WERI-Rb-1 (cell line): Measurements from ENCODE around the gene C4orf17.

Experiments used
- DNase-seq: peaks from one replicate; pipeline ENCODE4 v3.0.0-alpha.2; 2020
- H3K27ac ChIP-seq: fragments of 250-450 bp; sonication (Bioruptor Pico); 2 replicates; pipeline ENCODE4 v1.5.1; 2020; ENCODE audit warnings: mild to moderate bottlenecking, moderate library complexity
- H3K27me3 ChIP-seq: fragments of 250-450 bp; sonication (Bioruptor Pico); 2 replicates; pipeline ENCODE4 v1.5.1; 2021; ENCODE audit warnings: mild to moderate bottlenecking, low read depth, moderate library complexity; ENCODE audit not compliant: insufficient read depth, severe bottlenecking
- H3K36me3 ChIP-seq: fragments of 250-450 bp; sonication (Bioruptor Pico); 2 replicates; pipeline ENCODE4 v1.5.1; 2020; ENCODE audit warnings: mild to moderate bottlenecking, moderate library complexity
- H3K4me3 ChIP-seq: 2 replicates; pipeline ENCODE4 v1.5.1; 2011; ENCODE audit warnings: low read depth, mild to moderate bottlenecking, control low read depth, low read length
- H3K9me3 ChIP-seq: fragments of 250-450 bp; sonication (Bioruptor Pico); 2 replicates; pipeline ENCODE4 v1.5.1; 2021; ENCODE audit warnings: mild to moderate bottlenecking, moderate library complexity; ENCODE audit not compliant: severe bottlenecking
- TF ChIP-seq, protein P1 (sequence below): IDR thresholded peaks from 2 replicates; pipeline ENCODE4 v1.5.1; 2011; ENCODE audit warnings: low read depth, mild to moderate bottlenecking, control low read depth, inconsistent platforms, low read length

C4orf17 gene

DNA sequence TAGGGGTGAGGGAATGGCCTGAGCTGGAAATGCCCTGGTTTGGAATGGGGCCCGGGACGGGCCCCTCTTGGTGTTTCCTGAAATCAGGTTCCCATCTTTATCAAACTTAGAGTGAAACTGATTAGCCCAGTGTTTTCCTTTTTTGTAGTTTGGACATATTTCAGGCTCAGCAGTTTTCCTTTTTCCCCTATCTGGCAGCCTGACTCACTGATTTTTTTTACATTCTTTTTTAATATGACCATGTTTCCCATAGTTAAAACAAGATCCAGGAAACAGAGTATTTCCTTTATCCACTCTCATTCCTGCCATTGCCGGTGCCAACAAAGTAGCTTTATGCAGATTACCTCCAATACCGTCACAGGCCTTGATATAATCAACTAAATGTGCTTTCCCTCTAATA is 20.5 kb upstream of the C4orf17 start:
- no peaks in the 10 kb centered on the region for H3K27me3 ChIP-seq
- H3K27ac ChIP-seq, result no peak overlapping the region
- DNase-seq, result peak; percentile 39
- peaks cover 45% of the 10 kb centered on the region for H3K9me3 ChIP-seq
- no peaks in the 10 kb centered on the region for H3K36me3 ChIP-seq
- H3K4me3 ChIP-seq, result no peak overlapping the region
- TF ChIP-seq, protein P1, sequence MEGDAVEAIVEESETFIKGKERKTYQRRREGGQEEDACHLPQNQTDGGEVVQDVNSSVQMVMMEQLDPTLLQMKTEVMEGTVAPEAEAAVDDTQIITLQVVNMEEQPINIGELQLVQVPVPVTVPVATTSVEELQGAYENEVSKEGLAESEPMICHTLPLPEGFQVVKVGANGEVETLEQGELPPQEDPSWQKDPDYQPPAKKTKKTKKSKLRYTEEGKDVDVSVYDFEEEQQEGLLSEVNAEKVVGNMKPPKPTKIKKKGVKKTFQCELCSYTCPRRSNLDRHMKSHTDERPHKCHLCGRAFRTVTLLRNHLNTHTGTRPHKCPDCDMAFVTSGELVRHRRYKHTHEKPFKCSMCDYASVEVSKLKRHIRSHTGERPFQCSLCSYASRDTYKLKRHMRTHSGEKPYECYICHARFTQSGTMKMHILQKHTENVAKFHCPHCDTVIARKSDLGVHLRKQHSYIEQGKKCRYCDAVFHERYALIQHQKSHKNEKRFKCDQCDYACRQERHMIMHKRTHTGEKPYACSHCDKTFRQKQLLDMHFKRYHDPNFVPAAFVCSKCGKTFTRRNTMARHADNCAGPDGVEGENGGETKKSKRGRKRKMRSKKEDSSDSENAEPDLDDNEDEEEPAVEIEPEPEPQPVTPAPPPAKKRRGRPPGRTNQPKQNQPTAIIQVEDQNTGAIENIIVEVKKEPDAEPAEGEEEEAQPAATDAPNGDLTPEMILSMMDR, result no peak

DNA sequence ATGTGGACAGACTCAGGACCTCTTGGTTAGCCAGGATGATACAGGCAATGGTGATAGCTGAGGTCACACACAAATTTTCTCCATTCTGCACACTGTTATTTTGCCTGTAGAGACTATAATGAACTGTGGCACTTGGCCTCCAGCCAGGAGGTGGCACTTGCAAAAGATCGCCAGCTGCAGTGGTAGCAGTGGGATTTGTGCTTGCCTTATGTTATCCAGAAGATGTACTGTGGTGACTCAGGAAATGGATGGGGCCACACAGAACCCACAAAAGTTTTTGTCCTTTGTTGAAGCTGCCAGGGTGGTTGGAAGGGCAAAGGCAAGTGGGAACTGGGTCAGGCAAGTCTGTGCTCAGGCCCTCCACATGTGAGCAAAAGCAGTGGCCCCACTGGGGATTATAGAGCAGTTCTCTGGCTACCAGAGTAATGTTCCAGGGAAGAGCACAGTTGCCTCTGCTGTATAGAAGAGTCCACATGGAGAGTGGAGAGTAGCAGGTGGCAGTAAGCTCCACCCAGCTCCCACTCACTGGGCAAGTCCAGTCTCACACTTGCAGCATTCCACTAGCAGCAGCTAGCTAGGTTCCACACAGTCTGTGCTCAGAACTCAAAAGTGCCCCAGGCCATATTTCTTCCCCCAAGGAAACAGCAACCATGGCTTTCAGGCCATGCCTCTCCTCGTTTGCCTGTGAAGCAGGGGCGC is 5.9 kb upstream of the C4orf17 start:
- Histone ChIP-seq H3K27me3 (no peaks in the 10 kb centered on the region), H3K4me3 (no peak overlapping the region), H3K27ac (no peak overlapping the region), H3K9me3 (no peaks in the 10 kb centered on the region), H3K36me3 (no peaks in the 10 kb centered on the region)
- TF ChIP-seq, protein P1, result no peak
- DNase-seq, result no peak

DNA sequence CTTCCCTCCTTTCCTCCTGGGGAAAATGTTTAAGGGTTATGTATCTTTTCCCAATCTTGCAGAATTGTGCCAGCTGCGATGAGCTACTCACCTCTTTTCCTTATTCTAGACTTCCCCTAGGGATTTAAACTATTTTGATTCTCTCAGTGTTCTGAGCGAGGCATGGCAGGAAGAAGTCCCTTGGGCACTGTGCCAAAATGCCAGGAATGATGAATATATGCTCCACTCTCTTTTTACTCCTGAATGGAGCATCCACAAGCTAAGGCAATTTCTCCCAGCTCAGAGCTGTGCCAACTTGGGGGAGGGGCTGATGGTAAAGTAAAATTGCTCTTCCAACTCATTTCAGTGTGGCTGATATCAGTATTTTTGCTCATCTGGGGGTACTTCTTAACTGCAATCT is 4.0 kb upstream of the C4orf17 start:
- no peak overlapping the region for H3K27ac ChIP-seq
- H3K9me3 ChIP-seq, result no peaks in the 10 kb centered on the region
- H3K27me3 ChIP-seq, result no peaks in the 10 kb centered on the region
- H3K4me3 ChIP-seq, result no peak overlapping the region
- H3K36me3 ChIP-seq, result no peaks in the 10 kb centered on the region
- no peak for DNase-seq
- TF ChIP-seq, protein P1, result no peak

DNA sequence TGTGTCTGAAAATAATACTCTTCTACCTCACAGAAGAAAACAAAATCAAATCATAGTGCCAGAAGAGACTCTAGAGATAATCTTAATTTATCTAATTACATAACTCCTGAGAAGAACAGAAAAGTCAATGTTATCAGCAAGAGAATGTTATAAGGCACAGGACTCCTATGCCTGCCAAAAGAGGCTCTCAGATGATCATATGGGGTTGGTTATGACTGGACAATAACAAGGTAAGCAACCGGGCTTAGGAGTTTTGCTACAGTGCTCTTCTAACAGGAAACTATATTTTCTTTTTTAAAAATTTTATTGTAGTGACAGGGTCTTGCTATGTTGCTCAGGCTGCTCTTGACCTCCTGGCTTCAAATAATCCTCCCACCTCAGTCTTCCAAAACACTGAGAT is 3.5 kb upstream of the C4orf17 start:
- no peak for DNase-seq
- no peak overlapping the region for H3K4me3 ChIP-seq
- no peaks in the 10 kb centered on the region for H3K9me3 ChIP-seq
- H3K27me3 ChIP-seq, result no peaks in the 10 kb centered on the region
- no peak overlapping the region for H3K27ac ChIP-seq
- TF ChIP-seq, protein P1, result no peak
- H3K36me3 ChIP-seq, result no peaks in the 10 kb centered on the region

DNA sequence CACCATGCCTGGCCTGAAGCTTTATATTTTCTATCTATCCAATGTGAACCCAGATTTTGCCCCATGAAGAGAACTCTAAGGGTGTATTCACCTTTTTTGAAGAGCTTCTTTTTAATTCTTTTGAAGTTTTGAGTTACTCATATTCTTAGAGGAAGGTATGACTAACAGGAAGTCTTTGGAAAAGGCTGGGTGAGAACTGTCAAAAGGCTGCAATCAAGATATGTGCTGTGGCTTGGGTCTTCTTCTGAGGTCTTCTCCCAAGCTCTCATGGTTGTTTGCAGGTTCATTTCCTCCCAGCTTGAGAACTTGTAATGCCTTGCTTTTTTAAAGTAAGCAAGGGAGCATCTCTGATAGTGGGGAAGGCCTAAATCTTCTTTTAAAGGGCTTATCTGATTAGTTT is 3.1 kb upstream of the C4orf17 start:
- TF ChIP-seq, protein P1, result no peak

DNA sequence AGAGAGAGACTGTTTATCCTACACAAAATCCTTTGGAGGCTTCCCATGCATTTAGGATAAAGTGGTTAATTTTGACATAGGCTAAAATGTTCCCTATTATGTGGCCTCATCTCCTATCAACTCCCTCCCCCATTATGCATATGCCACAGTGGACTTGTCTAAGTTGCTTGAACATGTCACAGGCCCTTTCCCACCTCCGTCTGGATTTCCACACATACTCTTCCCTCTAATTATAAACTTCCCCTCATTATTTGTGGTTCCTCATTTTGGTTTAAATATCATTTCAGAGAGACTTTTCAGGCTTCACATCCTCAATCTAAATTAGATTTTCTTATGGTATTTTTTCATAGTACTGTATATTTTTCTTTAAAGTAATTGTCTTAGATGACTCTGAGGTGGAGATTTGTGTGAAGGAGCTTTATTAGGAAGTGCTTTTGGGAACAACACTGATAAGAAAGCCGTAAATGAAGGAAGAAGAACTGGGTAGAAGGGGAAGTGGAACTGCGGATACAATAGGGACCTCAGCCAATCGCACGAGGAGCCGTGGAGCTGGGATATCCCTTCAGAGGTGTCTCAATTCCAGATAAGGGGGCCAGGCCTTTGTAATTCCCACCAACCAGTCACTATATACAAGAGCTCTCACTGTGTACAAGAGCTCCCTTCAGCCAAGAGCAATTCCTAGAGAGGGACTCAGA is 7.9 kb downstream of the C4orf17 start:
- no peaks in the 10 kb centered on the region for H3K36me3 ChIP-seq
- H3K27ac ChIP-seq, result no peak overlapping the region
- no peaks in the 10 kb centered on the region for H3K27me3 ChIP-seq
- TF ChIP-seq, protein P1, result no peak
- no peak overlapping the region for H3K4me3 ChIP-seq
- DNase-seq, result no peak
- no peaks in the 10 kb centered on the region for H3K9me3 ChIP-seq

More for the DNA sequence above, 3.1 kb upstream of the C4orf17 start:
- no peak for DNase-seq
- no peaks in the 10 kb centered on the region for H3K36me3 ChIP-seq
- H3K4me3 ChIP-seq, result no peak overlapping the region
- no peaks in the 10 kb centered on the region for H3K27me3 ChIP-seq
- no peak overlapping the region for H3K27ac ChIP-seq
- H3K9me3 ChIP-seq, result no peaks in the 10 kb centered on the region
